ENCODE measurements around the gene SLC11A2. TPM values are rescaled to one million over a fixed set of nuclear protein-coding genes. Genes with fewer than 3 reads are reported as not detected.

SLC11A2 gene
- total and polyA plus RNA-seq, 2 donors (not counting 1 experiment from before 2014, with no cell fraction given), result 19.7 to 42.0 TPM

DNA sequence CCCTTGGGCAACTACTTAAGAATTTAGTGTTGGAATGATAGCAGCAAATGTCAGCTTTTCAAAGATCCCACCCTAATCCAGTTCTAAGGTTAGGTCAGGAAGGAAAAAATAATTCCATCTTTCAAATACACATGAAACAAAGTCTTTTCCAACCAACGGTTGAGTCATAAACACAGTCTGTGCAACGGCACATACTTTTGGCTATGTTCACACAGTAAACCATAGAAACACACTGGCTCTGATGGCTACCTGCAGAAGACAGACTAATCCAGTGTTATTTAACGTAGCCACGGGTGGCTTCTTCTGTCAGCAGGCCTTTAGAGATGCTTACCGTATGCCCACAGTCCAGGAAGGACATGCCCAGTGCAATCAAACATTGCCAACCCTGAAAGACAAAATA, 38.1 kb downstream of the SLC11A2 start:
- H4K20me1 ChIP-seq (ENCODE audit: control insufficient read depth, insufficient read depth, low read length, poor library complexity, severe bottlenecking), result no peaks in the 10 kb centered on the region
- ChIA-PET CTCF (interaction anchor here (0.8 to 7.1 kb wide), 21 partner anchors 9 to 544 kb away, joined by 3 to 343 read pairs (median 5); partner anchors contain the start of genes ATF1, SLC11A2 and TMPRSS12), POLR2A (interaction anchor here (0.6 kb wide), 1 partner anchor 230 kb away, joined by 4 read pairs; the partner anchor contains the start of gene POU6F1)
- DNase-seq, result no peak
- no peaks in the 10 kb centered on the region for H3K9me3 ChIP-seq (ENCODE audit: control extremely low read depth in 1 of 3, control insufficient read depth in 2 of 3, insufficient read depth in 1 of 3, low read length in 2 of 3)
- H3K27ac ChIP-seq (ENCODE audit: low read length in 2 of 2), result no peak overlapping the region
- H3K4me3 Mint-ChIP-seq, result no peak overlapping the region
- H2AFZ ChIP-seq (ENCODE audit: insufficient read depth, low read depth, low read length, poor library complexity, severe bottlenecking), result no peak overlapping the region
- H3K9ac ChIP-seq (ENCODE audit: low read length), result no peak overlapping the region
- intact Hi-C loops (cut with micrococcal nuclease), result loop anchor here (5.0 to 10.0 kb wide), 2 partner anchors 93 to 354 kb away; no protein-coding TSS in a partner anchor
- TF ChIP-seq EZH2 (IDR thresholded peaks at IDR 0.05; ENCODE audit: borderline replicate concordance, insufficient read depth, low read depth, low read length, poor library complexity, severe bottlenecking), result no peak
- TF ChIP-seq, protein P1, sequence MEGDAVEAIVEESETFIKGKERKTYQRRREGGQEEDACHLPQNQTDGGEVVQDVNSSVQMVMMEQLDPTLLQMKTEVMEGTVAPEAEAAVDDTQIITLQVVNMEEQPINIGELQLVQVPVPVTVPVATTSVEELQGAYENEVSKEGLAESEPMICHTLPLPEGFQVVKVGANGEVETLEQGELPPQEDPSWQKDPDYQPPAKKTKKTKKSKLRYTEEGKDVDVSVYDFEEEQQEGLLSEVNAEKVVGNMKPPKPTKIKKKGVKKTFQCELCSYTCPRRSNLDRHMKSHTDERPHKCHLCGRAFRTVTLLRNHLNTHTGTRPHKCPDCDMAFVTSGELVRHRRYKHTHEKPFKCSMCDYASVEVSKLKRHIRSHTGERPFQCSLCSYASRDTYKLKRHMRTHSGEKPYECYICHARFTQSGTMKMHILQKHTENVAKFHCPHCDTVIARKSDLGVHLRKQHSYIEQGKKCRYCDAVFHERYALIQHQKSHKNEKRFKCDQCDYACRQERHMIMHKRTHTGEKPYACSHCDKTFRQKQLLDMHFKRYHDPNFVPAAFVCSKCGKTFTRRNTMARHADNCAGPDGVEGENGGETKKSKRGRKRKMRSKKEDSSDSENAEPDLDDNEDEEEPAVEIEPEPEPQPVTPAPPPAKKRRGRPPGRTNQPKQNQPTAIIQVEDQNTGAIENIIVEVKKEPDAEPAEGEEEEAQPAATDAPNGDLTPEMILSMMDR (IDR thresholded peaks at IDR 0.05), result no peak
- H3K36me3 ChIP-seq (replicated peaks in 1 of 2; ENCODE audit: control extremely low read depth in 1 of 2, control insufficient read depth in 1 of 2, extremely low read depth in 1 of 2, insufficient read depth in 2 of 2, low read length in 1 of 2), result peaks cover 2 to 46% of the 10 kb centered on the region in 2 experiments
- H3K79me2 ChIP-seq (ENCODE audit: control insufficient read depth, insufficient read depth, low read length), result no peaks in the 10 kb centered on the region
- H3K9me3 Mint-ChIP-seq (ENCODE audit: insufficient read depth), result no peaks in the 10 kb centered on the region
- no peak overlapping the region for H3K4me2 ChIP-seq (replicated peaks; ENCODE audit: low read depth, low read length, poor library complexity, severe bottlenecking)
- no peak overlapping the region for H3K4me3 ChIP-seq (ENCODE audit: control extremely low read depth in 1 of 5, extremely low read depth in 1 of 5, insufficient read depth in 1 of 5, low read depth in 2 of 5, low read length in 4 of 5)
- WGBS (ENCODE audit: insufficient coverage), result 100% methylated on average over 5 of the region's 5 CpGs
- no peak overlapping the region for H3K27ac Mint-ChIP-seq
- peaks cover 0 to 2% of the 10 kb centered on the region in 2 donors for H3K4me1 ChIP-seq (ENCODE audit: control insufficient read depth in 2 of 2, insufficient read depth in 2 of 2, low read length in 2 of 2)
- H3K27me3 ChIP-seq (replicated peaks in 1 of 4; ENCODE audit: control extremely low read depth in 1 of 4, control insufficient read depth in 3 of 4, insufficient read depth in 4 of 4, low read length in 3 of 4), result no peaks in the 10 kb centered on the region
- no peak for ATAC-seq (ENCODE audit: low read depth)
- no peaks in the 10 kb centered on the region for H3K27me3 Mint-ChIP-seq
- H3K4me1 Mint-ChIP-seq, result peaks cover 6% of the 10 kb centered on the region

DNA sequence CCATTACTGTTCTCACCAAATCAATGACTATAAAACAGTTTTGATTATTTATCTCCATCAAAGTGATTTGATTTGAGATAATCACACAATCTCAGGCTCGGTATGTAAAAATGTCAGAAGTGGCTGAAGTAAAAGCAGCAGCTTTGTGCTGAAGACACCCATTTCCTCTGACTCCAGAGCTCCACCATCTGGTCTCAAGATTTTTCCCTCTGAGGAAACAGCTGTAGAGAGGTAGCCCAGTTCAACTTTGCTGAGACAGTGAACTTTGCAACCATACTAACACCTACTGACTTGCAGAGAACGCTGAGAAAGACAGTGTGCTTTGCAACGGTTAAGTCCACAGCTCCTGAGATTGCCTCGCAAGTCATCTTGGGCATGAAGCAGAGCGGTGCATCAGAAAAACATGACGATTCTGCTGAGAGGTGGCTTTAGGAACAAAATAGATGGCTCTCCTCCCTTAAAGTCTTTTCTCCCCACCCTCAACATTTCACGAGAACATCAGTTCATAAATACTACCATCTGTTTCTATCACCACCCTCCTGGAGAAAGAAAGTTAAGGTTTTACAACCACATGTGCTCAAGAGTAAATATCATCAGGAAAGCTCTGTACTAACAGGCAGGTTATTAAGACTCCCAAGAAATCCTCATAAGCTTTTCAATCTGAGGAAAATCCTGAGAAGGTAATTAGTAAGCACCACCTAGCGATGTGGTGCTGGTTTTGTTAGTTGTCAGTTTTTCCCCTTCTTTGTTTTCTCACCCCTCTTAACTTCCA, 39.0 kb downstream of the SLC11A2 start:
- POLR2A ChIA-PET, result interaction anchor here (0.6 to 0.8 kb wide), 3 partner anchors 162 to 231 kb away, joined by 3 to 4 read pairs (median 4); partner anchors contain the start of genes ATF1 and POU6F1
- no peak for TF ChIP-seq EZH2 (IDR thresholded peaks at IDR 0.05; ENCODE audit: borderline replicate concordance, insufficient read depth, low read depth, low read length, poor library complexity, severe bottlenecking)
- TF ChIP-seq, protein P1 (IDR thresholded peaks at IDR 0.05), result peak; percentile 40
- WGBS (ENCODE audit: insufficient coverage), result 54% methylated on average over 4 of the region's 8 CpGs
- DNase-seq (peak; percentile 65), ATAC-seq (ENCODE audit: low read depth) (peak; percentile 80)
- no peak overlapping the region for H3K27ac ChIP-seq (ENCODE audit: low read length in 2 of 2)
- Mint-ChIP-seq H3K9me3 (ENCODE audit: insufficient read depth) (no peaks in the 10 kb centered on the region), H3K27ac (no peak overlapping the region), H3K4me1 (peaks cover 6% of the 10 kb centered on the region), H3K4me3 (no peak overlapping the region), H3K27me3 (no peaks in the 10 kb centered on the region)
- intact Hi-C loops (cut with micrococcal nuclease), result loop anchor here (1.0 to 10.0 kb wide), 5 partner anchors 62 to 355 kb away; a partner anchor contains a TSS
- H2AFZ ChIP-seq (ENCODE audit: insufficient read depth, low read depth, low read length, poor library complexity, severe bottlenecking), result no peak overlapping the region
- no peak overlapping the region for H3K9ac ChIP-seq (ENCODE audit: low read length)
- CTCF ChIA-PET, result interaction anchor here (0.7 to 7.1 kb wide), 43 partner anchors 8 to 545 kb away, joined by 3 to 343 read pairs (median 4); partner anchors contain the start of genes ATF1, LETMD1, SLC11A2 and TMPRSS12
- H3K27me3 ChIP-seq (replicated peaks in 1 of 4; ENCODE audit: control extremely low read depth in 1 of 4, control insufficient read depth in 3 of 4, insufficient read depth in 4 of 4, low read length in 3 of 4), result no peaks in the 10 kb centered on the region
- H4K20me1 ChIP-seq (ENCODE audit: control insufficient read depth, insufficient read depth, low read length, poor library complexity, severe bottlenecking), result no peaks in the 10 kb centered on the region
- no peaks in the 10 kb centered on the region for H3K9me3 ChIP-seq (ENCODE audit: control extremely low read depth in 1 of 3, control insufficient read depth in 2 of 3, insufficient read depth in 1 of 3, low read length in 2 of 3)
- H3K79me2 ChIP-seq (ENCODE audit: control insufficient read depth, insufficient read depth, low read length), result no peaks in the 10 kb centered on the region
- H3K36me3 ChIP-seq (replicated peaks in 1 of 2; ENCODE audit: control extremely low read depth in 1 of 2, control insufficient read depth in 1 of 2, extremely low read depth in 1 of 2, insufficient read depth in 2 of 2, low read length in 1 of 2), result peaks cover 1 to 38% of the 10 kb centered on the region in 2 experiments
- H3K4me2 ChIP-seq (replicated peaks; ENCODE audit: low read depth, low read length, poor library complexity, severe bottlenecking), result no peak overlapping the region
- no peak overlapping the region for H3K4me3 ChIP-seq (ENCODE audit: control extremely low read depth in 1 of 5, extremely low read depth in 1 of 5, insufficient read depth in 1 of 5, low read depth in 2 of 5, low read length in 4 of 5)
- H3K4me1 ChIP-seq (ENCODE audit: control insufficient read depth in 2 of 2, insufficient read depth in 2 of 2, low read length in 2 of 2), result peaks cover 0 to 2% of the 10 kb centered on the region in 2 donors
